ENCODE measurements around the gene SHISA9. TPM values are rescaled to one million over a fixed set of nuclear protein-coding genes. Genes with fewer than 3 reads are reported as not detected.

Gene SHISA9
- total and polyA plus RNA-seq, 8 donors, result 0.12 to 1.3 (median 0.37) TPM; not detected in 1

- no peaks in the 10 kb centered on the region for H3K9me3 ChIP-seq
- TF ChIP-seq, protein P1, sequence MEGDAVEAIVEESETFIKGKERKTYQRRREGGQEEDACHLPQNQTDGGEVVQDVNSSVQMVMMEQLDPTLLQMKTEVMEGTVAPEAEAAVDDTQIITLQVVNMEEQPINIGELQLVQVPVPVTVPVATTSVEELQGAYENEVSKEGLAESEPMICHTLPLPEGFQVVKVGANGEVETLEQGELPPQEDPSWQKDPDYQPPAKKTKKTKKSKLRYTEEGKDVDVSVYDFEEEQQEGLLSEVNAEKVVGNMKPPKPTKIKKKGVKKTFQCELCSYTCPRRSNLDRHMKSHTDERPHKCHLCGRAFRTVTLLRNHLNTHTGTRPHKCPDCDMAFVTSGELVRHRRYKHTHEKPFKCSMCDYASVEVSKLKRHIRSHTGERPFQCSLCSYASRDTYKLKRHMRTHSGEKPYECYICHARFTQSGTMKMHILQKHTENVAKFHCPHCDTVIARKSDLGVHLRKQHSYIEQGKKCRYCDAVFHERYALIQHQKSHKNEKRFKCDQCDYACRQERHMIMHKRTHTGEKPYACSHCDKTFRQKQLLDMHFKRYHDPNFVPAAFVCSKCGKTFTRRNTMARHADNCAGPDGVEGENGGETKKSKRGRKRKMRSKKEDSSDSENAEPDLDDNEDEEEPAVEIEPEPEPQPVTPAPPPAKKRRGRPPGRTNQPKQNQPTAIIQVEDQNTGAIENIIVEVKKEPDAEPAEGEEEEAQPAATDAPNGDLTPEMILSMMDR (IDR thresholded peaks at IDR 0.05), result no peak
- intact Hi-C loops (cut with DNase I), result no loop called here
- H3K4me1 ChIP-seq, result no peaks in the 10 kb centered on the region
- no peak overlapping the region for H3K27ac ChIP-seq
- DNase-seq (no peak), FAIRE-seq (no peak), ATAC-seq (no peak)
- H3K4me3 ChIP-seq, result no peak overlapping the region
- no peaks in the 10 kb centered on the region for H3K27me3 ChIP-seq
- H3K36me3 ChIP-seq, result no peaks in the 10 kb centered on the region
Observed at GRCh38 chr16:13289515-13289914, 388.1 kb downstream of the SHISA9 start.

Other genes with a start within 250 kb of the SHISA9 start
- gene CPPED1, start 97.7 kb upstream of the SHISA9 start, total RNA-seq, result 1 to 10 TPM; 2.7 to 7.9 (median 4.4) TPM
- 1 to 10 TPM; 1.8 to 4.2 TPM for gene CPPED1, start 97.7 kb upstream of the SHISA9 start, polyA plus RNA-seq